Smooth muscle cell (in vitro differentiated cells): ENCODE data around the gene EPHB1. TPM values are rescaled to one million over a fixed set of nuclear protein-coding genes. Genes with fewer than 3 reads are reported as not detected.

ENCODE experiments used
- DNase-seq: peaks from one replicate; lab custom pipeline; 2025; ENCODE audit not compliant: unreplicated experiment; lab: John Stamatoyannopoulos, UW
- H2AFZ ChIP-seq: fragments of 200-600 bp; sonication (generic); 2 replicates; pipeline ENCODE4 v1.6.0; 2016; ENCODE audit warnings: antibody characterized with exemption, low read depth, mild to moderate bottlenecking
- H3F3A ChIP-seq: fragments of 200-600 bp; sonication (generic); 2 replicates; pipeline ENCODE4 v1.6.0; 2017; ENCODE audit warnings: antibody characterized with exemption, low read depth
- H3K27ac ChIP-seq: fragments of 200-600 bp; sonication (generic); 2 replicates; pipeline ENCODE4 v1.5.1; 2016; ENCODE audit warnings: low read depth, mild to moderate bottlenecking
- H3K27me3 ChIP-seq: fragments of 200-600 bp; sonication (generic); 2 replicates; pipeline ENCODE4 v1.6.1; 2016; ENCODE audit warnings: low read depth, mild to moderate bottlenecking
- H3K36me3 ChIP-seq: fragments of 200-600 bp; sonication (generic); 2 replicates; pipeline ENCODE4 v1.5.1; 2016; ENCODE audit warnings: low read depth
- H3K4me1 ChIP-seq: fragments of 200-600 bp; sonication (generic); 2 replicates; pipeline ENCODE4 v1.5.1; 2016; ENCODE audit warnings: low read depth
- H3K4me2 ChIP-seq: fragments of 200-600 bp; sonication (generic); 2 replicates; pipeline ENCODE4 v1.6.0; 2016; ENCODE audit warnings: mild to moderate bottlenecking
- H3K4me3 ChIP-seq: fragments of 200-600 bp; sonication (generic); 2 replicates; pipeline ENCODE4 v1.5.1; 2016; ENCODE audit warnings: mild to moderate bottlenecking
- H3K79me2 ChIP-seq: fragments of 200-600 bp; sonication (generic); 2 replicates; pipeline ENCODE4 v1.6.0; 2016; ENCODE audit warnings: low read depth, mild to moderate bottlenecking
- H3K9ac ChIP-seq: fragments of 200-600 bp; sonication (generic); 2 replicates; pipeline ENCODE4 v1.6.0; 2016; ENCODE audit warnings: low read depth
- H3K9me3 ChIP-seq: fragments of 200-600 bp; sonication (generic); replicated peaks from 2 replicates; pipeline ENCODE4 v1.5.1; 2016; ENCODE audit warnings: low read depth
- H4K20me1 ChIP-seq: fragments of 200-600 bp; sonication (generic); 2 replicates; pipeline ENCODE4 v1.6.0; 2016; ENCODE audit warnings: low read depth
- WGBS: methylation state at CpG from one replicate; pipeline ENCODE4 v1.1.7; 2016; ENCODE audit warnings: low lambda C conversion rate; 5-methylcytosine and 5-hydroxymethylcytosine counted together
- polyA plus RNA-seq: library from polyadenylated mRNA; unstranded; fragments of >200 nt; fragmentation: Nextera tagmentation; extraction: Ambion mirVana; gene quantifications from 2 replicates; pipeline ENCODE4 v1.2.1, GENCODE V29; 2016
- total RNA-seq: library from RNA; depleted of rRNA; stranded (reverse); fragments of >200 nt; gene quantifications from 2 replicates; pipeline ENCODE4 v1.2.3, GENCODE V29; 2014
- TF ChIP-seq, protein P1 (sequence below): fragments of 200-600 bp; sonication (generic); IDR thresholded peaks from 2 replicates; pipeline ENCODE4 v1.5.1; 2017; ENCODE audit warnings: borderline replicate concordance, mild to moderate bottlenecking, antibody characterized with exemption; ENCODE audit not compliant: insufficient read depth, poor library complexity, severe bottlenecking

Gene EPHB1
- total and polyA plus RNA-seq, 2 experiments from 2014 or later = 2.5 to 2.6 TPM

GRCh38 chr3:135175728-135176277 lies 380.7 kb downstream of the EPHB1 start:
- H3F3A ChIP-seq = no peaks in the 10 kb centered on the region
- H3K27ac ChIP-seq = no peak overlapping the region
- no peak overlapping the region for H2AFZ ChIP-seq
- no peak overlapping the region for H3K4me2 ChIP-seq
- 78% methylated on average over 5 of the region's 5 CpGs for WGBS
- TF ChIP-seq, protein P1, sequence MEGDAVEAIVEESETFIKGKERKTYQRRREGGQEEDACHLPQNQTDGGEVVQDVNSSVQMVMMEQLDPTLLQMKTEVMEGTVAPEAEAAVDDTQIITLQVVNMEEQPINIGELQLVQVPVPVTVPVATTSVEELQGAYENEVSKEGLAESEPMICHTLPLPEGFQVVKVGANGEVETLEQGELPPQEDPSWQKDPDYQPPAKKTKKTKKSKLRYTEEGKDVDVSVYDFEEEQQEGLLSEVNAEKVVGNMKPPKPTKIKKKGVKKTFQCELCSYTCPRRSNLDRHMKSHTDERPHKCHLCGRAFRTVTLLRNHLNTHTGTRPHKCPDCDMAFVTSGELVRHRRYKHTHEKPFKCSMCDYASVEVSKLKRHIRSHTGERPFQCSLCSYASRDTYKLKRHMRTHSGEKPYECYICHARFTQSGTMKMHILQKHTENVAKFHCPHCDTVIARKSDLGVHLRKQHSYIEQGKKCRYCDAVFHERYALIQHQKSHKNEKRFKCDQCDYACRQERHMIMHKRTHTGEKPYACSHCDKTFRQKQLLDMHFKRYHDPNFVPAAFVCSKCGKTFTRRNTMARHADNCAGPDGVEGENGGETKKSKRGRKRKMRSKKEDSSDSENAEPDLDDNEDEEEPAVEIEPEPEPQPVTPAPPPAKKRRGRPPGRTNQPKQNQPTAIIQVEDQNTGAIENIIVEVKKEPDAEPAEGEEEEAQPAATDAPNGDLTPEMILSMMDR = no peak
- H3K36me3 ChIP-seq = no peaks in the 10 kb centered on the region
- no peak overlapping the region for H3K4me3 ChIP-seq
- H3K4me1 ChIP-seq = no peaks in the 10 kb centered on the region
- H3K27me3 ChIP-seq = peaks cover 9% of the 10 kb centered on the region
- H4K20me1 ChIP-seq = no peaks in the 10 kb centered on the region
- H3K9me3 ChIP-seq = no peaks in the 10 kb centered on the region
- no peaks in the 10 kb centered on the region for H3K79me2 ChIP-seq
- H3K9ac ChIP-seq = no peak overlapping the region
- DNase-seq = no peak

DNA sequence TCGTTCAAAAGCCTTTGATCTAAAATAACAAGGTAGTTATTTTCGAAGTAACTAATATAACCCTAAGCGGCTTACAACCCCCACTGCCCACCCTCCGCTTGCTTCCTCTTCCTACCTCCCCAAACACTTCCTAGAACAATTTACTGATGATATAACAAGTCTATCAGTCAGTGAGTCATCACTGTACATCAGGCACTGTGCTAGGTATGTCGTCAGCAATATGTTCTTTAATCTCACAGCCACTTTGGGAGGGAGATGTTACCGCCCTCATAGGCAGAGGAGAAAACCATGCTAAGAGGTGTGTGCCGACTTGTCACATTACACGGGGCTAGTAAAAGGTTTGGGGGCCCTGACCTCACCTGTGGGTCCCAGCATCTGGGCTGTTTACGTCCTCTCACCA lies 381.8 kb downstream of the EPHB1 start:
- no peaks in the 10 kb centered on the region for H3F3A ChIP-seq
- no peak overlapping the region for H3K9ac ChIP-seq
- no peak overlapping the region for H3K27ac ChIP-seq
- H3K4me3 ChIP-seq = no peak overlapping the region
- H3K27me3 ChIP-seq = no peaks in the 10 kb centered on the region
- no peak overlapping the region for H3K4me2 ChIP-seq
- WGBS = 90% methylated on average over 9 of the region's 9 CpGs
- H2AFZ ChIP-seq = no peak overlapping the region
- H4K20me1 ChIP-seq = no peaks in the 10 kb centered on the region
- TF ChIP-seq, protein P1 = no peak
- no peaks in the 10 kb centered on the region for H3K79me2 ChIP-seq
- DNase-seq = no peak
- no peaks in the 10 kb centered on the region for H3K36me3 ChIP-seq
- H3K4me1 ChIP-seq = no peaks in the 10 kb centered on the region
- H3K9me3 ChIP-seq = no peaks in the 10 kb centered on the region

GRCh38 chr3:135178566-135178965 lies 383.5 kb downstream of the EPHB1 start:
- H2AFZ ChIP-seq = no peak overlapping the region
- no peaks in the 10 kb centered on the region for H3K9me3 ChIP-seq
- no peak overlapping the region for H3K4me3 ChIP-seq
- 96% methylated on average over 2 of the region's 2 CpGs for WGBS
- TF ChIP-seq, protein P1 = no peak
- no peaks in the 10 kb centered on the region for H3K4me1 ChIP-seq
- H3K4me2 ChIP-seq = no peak overlapping the region
- no peak for DNase-seq
- H3F3A ChIP-seq = no peaks in the 10 kb centered on the region
- no peak overlapping the region for H3K27ac ChIP-seq
- H4K20me1 ChIP-seq = no peaks in the 10 kb centered on the region
- H3K9ac ChIP-seq = no peak overlapping the region
- no peaks in the 10 kb centered on the region for H3K36me3 ChIP-seq
- no peaks in the 10 kb centered on the region for H3K79me2 ChIP-seq
- H3K27me3 ChIP-seq = no peaks in the 10 kb centered on the region

GRCh38 chr3:135181408-135181807 lies 386.3 kb downstream of the EPHB1 start:
- H3K27me3 ChIP-seq = no peaks in the 10 kb centered on the region
- H3K36me3 ChIP-seq = no peaks in the 10 kb centered on the region
- H3K9me3 ChIP-seq = no peaks in the 10 kb centered on the region
- H3K79me2 ChIP-seq = no peaks in the 10 kb centered on the region
- no peaks in the 10 kb centered on the region for H3F3A ChIP-seq
- no peak overlapping the region for H3K9ac ChIP-seq
- TF ChIP-seq, protein P1 = no peak
- H4K20me1 ChIP-seq = no peaks in the 10 kb centered on the region
- H3K4me2 ChIP-seq = no peak overlapping the region
- H3K4me1 ChIP-seq = no peaks in the 10 kb centered on the region
- WGBS = 87% methylated on average over 3 of the region's 3 CpGs
- no peak overlapping the region for H2AFZ ChIP-seq
- H3K27ac ChIP-seq = no peak overlapping the region
- no peak for DNase-seq
- H3K4me3 ChIP-seq = no peak overlapping the region
